Hematopoietic multipotent progenitor cell treated with erythropoietin and hydrocortisone succinate and interleukin-3 and kit ligand, for 4 days (in vitro differentiated cells): ENCODE measurements around the gene SYNJ2.

ENCODE experiments used
- DNase-seq: peaks from one replicate; pipeline ENCODE4 v3.0.0-alpha.2; 2015

The SYNJ2 gene

DNA sequence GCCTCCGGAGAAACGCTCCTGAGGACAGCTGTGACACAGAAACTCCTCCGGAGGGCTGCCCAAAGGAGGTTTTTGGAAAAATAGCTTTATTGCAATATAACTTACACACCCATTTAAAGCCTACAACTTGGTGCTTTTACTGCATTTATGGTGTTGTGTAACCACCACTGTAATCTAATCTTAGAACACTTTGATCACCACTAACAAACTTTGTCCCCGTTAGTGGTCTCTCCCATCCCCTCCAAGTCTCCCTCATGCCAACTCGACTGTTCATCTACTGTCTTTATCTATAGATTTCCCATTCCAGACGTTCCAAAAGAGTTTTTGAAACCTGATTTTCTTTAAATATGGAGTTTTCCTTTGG is 62.8 kb downstream of the SYNJ2 start:
- DNase-seq = no peak

DNA sequence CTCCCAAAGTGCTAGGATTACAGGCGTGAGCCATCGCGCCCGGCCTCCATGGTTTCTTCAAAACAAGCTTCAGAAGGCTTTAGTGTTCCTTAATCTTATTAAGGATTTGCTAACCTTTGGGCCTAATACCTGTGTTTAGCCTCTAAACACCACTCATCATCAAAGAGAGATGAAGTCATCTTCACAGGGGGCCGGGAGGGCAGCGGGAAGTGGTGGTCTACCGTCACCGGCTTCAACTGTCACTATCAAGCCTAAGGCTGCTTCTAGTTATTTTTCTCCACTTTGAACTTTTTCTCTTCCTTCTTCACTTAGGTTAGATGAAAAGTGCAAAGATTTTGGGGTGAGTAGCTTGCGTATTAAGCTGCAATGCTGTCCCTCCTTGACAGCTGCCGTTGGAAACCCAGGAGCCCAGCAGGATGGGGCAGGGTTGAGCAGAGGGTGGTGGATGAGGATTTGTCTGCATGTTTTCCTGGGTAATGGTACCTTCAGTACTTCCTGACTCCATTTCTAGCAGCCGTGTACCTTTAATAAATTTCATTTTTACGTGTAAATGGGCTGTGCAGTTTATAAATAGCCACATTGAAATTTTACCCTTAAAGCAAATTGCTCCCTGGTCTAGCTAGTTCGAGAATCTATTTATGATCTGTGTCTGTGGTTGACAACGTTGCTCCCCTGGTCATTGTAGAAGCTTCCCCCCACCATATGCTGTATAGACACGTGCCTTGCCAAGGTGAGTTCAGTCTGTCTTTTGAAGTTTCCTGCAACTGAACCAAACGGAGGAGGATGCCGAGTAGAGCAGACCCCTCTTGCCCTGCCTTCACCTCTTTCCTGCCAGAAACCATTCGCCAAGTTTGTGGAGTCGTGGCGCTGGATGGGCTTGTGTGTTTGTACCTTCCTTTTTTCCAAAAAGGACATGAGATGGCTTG is 64.8 kb downstream of the SYNJ2 start:
- no peak for DNase-seq

DNA sequence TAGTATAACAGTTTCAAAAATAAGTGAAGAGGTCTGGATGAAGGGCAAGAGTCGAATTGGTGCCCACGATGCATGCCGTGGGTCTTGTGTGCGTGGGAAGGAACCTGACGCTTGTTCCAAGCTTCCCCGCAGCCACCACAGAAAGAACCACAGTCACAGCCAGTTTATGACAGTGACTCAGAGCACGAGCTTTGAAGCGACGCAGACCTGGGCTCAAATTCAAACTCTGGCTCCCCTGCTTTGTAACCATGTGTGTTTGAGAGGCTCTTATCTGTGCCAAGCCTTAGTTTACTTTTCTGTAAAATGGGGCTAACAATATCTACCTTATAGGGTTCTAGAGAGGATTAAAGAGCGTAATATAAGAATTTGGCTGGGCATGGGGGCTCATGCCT is 65.5 kb downstream of the SYNJ2 start:
- no peak for DNase-seq

DNA sequence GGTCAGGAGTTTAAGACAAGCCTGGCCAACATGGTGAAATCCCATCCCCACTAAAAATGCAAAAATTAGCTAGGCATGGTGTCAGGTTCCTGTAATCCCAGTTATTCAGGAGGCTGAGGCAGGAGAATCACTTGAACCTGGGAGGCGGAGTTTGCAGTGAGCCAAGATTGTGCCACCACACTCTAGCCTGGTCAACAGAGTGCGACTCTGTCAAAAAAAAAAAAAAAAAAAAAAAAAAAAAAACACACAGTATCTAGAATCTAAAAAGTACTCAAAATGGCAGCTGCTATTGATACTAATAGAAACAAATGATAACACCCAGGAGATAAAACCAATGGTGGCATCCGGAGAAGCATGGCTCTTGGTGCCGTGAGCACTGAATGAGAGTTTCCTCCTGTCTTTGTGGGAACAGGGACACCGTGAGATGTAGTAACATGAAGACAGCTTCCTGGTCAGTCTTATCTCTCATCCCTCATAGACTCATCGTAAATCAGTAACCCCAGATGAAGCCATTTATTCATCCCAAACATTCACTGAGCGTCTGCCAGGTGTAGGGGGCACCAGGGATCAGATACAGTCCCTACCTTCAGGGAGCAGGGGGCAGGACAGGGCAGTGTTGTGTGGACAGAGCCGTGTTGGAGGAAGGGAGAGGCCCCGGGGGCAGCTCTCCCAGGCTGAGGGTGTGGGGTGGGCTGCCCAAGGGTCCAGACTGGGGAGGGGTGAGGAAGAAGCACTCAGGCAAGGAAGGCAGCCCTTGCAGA is 66.1 kb downstream of the SYNJ2 start:
- DNase-seq = no peak

DNA sequence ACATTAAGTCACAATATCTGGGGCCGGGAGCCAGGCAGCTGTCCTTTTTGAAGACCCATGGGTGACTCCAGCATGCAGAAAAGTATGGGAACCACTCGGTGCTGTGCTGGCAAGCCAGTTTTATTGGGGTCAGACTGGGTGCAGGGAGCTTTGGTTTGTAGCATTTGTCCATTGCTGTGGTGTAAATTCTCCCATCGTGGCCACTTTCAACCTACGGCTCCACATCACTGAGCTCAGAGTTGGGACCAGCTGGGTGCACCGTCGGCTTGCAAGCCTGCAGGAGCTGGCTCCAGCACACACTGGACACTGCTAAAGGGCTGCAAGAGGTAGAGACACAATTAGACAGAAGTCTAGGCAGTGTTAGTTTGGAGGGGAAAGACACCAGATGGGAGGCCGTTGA is 66.9 kb downstream of the SYNJ2 start:
- DNase-seq = no peak

DNA sequence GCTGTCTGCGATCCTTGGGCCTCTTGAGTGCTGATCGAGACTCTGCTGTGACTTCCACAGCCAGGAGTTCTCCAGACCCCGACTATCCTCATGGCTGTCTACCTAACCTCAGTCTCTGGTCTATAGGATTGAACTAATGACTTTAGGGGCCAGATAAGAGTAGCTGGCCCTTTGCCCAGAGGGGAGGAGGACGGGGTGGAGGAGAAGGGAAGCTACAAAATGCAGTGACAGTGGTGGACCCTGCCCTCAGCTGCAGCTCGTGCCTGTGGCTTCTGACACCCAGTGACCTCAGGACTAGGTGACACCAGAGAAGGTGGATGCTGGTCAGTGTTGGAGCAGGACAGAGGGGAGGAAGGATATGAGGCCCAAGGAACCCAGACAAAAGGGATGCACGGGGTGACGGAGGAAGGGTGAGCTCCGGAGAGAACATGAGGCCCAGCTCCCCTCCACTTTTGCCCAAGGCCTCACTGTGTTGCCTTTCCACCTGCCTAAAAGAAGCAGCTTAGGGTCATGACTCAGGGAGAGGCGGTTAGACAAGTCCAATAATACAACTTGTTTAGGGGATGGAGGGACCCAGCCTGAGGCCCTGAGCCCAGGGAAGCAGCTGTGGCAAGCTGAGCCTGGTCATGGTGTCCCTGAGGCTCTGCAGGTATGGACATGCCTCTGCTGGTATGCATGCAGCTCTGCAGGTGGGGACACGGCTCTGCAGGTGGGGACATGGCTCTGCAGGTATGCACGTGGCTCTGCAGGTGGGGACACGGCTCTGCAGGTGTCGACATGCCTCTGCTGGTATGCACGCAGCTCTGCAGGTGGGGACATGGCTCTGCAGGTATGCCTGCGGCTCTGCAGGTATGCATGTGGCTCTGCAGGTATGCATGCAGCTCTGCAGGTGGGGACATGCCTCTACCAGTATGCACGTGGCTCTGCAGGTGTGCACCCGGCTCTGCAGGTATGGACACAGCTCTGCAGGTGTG is 67.7 kb downstream of the SYNJ2 start:
- DNase-seq = peak; percentile 82

DNA sequence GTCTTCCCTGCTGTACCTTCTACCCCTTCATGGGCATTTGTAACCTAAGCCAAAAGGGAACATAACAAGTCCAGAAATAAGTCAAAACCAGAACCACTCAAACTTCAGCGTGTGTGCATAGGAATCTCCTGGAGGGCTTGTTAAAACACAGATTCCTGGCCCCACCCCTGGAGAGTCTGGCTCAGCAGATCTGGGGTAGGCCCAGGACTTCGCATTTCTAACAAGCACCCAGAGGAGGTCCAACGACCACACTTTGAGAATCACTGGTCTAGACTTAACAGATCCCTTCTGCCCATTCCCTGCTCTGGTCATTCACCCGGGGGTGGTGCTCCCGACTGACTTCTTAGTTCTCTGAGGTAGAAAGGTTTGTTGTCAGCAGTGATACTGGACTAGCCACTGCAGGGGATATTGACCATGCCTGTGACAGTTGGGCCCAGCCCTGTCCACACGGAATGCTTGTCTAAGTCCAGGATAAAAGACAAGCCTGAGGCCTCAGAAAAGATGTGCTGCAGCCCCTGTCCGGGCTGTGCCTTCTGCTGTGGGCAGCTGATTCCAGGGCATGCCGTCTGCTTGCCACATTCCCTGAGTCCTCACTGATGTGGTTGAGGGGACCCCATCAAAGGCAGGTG is 68.6 kb downstream of the SYNJ2 start:
- DNase-seq = no peak

DNA sequence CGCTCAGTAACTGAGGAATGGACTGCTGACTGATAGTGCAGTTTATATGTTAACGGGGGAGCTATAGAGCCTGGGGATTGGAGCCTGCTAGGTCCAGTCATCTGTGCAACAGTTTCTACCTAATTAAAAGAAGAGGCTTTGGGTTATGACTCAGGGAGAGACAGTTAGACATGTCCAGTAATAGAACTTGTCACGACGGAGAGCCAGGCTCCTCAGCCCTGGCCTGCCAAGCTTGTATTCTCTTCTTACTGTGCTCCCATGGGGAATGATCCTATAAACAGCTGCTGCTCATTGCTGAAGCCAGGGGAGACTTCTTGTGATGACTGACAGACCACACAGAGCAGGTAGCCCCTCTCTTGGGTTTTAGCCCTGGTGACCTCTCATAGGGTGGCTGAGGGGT is 69.3 kb downstream of the SYNJ2 start:
- DNase-seq = no peak

DNA sequence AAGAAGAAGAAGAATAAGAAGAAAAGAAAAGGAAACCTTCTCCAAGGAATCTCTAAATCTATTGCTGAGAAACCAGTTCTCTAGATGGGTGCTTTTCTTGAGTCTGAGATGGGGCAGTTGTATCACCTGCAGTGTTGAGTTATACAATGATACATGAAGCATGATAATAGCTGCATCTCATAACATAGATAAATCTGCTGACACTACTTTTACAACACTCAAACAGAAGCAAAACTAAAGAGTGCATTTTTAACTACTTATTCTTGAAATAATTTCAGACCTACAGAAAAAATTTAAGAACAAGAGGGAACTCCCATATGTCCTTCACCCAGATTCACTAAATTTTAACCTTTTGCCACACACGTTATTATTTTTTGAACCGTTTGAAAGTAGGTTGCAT is 70.3 kb downstream of the SYNJ2 start:
- DNase-seq = no peak

DNA sequence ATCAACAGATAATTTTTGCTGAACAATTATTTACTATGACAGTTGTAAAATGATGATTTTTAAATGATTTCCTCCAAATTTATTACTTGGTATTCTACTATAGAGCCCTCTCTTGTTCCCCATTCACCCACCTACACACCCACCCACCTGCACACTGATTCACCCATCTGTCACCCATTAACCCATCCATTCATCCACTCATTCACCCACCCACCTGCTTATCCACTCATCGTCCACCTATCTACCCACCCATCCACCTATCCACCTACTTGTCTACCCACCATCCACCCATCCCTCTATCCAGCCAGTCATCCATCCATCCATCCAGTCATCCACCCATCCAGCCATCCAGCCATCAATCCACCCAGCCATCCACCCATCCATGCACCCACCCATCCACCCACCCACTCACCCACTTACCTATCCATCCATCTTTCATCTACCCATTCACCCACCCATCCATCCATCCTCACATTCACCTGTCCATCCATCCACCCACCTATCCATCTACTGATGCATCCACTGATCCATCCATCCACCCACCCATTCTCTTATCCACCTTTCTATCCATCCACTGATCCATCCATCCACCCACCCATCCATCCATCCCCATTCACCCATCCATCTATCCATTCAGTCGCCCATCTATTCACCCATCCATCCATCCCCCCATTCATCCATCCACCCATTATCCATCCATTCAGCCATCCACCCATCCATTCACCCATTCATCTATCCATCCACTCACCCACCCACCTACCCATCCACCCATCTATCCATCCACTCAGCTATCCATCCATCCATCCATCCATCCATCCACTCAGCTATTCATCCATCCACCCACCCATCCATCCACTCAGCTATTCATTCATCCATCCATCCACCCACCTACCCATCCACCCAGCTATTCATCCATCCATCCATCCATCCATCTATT is 72.0 kb downstream of the SYNJ2 start:
- DNase-seq = no peak

DNA sequence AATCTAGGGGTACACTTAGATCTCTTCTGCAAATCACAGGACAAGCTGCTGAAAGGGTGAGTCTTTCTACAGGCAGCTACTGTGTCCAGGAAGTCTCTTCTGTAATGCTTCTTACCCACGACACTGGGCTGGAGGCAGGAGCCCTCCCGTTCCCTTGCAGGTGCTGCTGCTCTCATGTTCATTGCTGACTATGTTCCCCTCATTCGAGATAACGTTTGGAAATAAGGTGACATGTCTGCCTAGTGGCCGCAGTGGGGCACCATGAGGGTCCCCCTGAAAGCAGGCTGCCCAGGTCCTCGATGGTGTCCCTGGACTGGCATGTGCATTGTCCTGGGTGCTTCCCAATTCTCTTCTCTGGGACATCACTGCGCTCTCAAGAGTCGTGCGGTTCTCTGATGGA is 74.7 kb downstream of the SYNJ2 start:
- DNase-seq = no peak

DNA sequence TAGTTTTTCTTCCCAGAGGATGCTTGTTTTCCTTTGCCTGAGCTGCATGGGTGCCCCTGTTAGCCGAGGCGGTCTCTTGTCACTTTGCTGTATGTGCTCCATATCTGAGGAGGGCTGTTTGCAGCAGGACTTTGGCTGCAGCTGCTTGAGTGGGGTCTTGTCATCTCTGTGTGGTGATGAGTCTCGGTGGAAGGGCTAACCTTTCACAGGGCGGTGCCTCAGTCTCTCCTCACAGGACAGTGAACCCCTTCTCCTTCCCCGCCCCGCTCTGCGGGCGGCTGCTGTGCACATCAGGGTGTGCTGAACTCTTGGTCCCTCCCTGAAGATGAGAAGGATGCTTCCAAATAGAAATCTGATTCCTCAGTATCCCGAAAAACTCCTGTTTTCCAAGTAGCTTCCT is 75.1 kb downstream of the SYNJ2 start:
- no peak for DNase-seq

DNA sequence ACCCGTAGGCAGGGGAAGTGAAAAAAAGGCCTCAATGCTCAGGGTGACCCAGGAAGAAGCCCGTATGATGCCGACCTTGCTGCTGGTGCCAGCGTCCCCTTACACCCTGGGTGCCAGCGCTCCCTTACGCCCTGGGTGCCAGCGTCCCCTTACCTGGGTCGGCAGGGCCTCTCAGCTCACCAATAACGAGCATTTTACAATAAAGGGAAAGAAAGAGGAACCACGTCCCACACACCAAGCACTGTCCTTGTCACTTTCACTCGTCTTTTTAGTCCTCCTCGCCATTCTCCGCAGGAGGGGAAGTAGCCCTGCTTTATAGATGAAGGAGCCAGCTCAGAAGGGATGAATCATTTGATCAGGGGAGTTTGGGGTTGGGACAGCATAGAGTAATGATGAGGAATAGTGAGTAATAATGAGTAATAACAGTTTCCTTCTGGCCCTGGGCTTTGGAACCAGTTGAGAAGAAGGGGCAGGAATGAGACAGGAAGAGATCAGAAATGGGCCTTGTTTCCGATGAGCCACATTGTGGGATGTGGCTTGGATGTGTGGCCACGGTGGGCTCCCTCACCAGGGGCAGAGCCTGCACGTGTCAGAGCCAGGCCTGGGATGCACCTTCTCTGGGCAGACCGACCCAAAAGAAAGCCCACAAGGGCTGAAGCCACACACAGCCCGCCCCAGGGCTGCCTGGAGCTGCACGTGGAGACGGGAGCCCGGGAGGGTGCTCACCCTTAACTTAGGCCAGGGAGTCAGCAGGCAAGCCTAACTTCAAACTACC is 75.7 kb downstream of the SYNJ2 start:
- no peak for DNase-seq

DNA sequence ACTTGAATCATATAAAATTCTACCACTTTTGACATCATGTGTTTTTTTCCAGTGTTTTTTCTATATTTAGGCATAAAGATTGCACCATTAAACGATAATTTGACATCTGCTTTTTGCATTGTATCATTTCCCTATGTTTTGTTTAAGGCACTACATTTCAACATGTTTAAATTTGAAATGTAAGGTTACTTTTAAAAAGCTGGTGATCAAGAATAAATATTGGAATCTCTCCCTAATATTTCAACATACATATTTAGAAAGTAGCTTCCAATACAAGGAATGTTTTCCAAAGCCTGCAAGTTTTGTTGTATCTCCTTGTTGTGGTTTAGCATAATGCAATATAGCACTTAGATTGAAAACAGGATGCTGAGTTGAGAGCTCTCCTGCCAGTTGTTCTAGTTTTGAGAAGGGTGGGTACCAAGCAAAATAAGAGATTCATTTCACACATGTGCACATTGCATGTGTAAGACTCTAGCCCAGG is 76.5 kb downstream of the SYNJ2 start:
- no peak for DNase-seq

DNA sequence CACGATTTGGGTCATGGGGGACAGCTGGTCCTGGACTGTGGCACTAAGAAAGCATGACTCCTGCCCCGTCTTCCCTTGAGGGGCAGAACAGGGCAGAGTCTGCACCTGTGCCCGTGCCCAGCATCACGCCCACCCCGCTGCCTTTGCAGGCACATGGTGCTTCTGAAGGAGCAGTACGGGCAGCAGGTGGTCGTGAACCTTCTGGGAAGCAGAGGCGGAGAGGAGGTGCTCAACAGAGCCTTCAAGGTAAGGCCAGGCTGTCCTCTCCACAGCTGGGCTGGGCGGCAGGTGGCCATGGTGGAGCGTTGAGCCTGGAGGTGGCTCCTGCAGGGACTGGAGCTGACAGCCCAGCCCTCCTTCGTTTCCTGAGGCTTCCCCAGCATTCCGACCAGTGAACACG is 77.4 kb downstream of the SYNJ2 start:
- no peak for DNase-seq

DNA sequence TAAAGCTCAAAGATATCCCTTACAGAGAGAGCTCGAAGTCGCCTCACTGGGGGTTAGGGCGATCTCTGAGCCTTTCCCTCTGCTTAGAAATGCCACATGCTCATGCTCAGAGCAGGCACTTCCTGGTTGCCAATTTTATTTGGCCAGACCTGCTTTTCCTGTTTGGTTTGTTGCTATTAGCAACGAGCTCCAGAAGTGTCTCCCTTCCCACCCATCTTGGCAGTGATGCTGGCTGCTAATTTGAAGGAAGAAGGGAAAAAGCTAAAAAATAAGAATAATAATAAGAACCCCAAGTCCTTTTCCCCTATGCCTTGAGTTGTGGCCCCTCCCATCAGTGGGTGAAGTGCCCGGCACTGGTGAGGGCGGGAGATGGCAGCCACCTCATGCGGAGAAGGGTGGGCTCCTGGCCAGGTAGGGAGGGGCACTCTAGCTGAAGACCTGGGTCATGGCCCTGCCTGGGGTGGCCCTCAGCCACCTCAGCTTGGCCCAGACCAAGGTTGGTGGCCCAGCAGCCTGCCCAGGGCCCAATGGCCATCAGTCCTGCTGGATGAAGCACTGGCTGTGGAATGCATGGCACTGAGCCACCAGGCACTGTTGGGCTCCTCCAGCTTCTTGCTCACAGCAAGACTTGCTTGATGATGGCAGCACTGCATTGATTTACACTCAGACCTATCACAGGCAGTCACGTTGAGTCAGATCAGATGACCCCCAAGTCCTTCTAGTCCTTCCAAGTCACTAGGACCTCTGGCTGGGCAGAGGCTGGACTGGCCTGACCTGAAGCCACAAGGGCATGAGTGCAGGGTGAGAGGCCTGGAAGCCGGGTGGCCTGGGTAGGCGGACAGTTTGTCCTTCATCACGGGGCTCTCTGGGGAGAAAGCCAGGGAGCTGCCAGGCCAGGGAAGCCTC is 79.0 kb downstream of the SYNJ2 start:
- DNase-seq = peak; percentile 55

DNA sequence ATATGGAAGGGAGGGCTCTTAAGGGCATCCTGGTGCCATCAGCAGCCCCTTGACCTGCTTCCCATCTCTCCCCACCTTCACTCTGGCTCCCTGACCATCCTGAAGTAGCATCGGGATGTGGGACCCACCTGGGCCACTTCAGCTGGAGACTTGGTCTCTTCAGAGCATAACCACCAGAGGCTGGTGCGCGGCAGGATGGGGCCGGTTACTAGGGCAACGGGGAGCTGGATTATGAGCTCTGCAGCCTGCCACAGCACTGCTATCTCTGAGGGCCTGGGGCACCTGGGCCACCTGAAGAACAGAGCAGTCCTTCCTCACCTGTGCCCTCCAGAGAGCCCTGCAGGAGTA is 79.7 kb downstream of the SYNJ2 start:
- no peak for DNase-seq

DNA sequence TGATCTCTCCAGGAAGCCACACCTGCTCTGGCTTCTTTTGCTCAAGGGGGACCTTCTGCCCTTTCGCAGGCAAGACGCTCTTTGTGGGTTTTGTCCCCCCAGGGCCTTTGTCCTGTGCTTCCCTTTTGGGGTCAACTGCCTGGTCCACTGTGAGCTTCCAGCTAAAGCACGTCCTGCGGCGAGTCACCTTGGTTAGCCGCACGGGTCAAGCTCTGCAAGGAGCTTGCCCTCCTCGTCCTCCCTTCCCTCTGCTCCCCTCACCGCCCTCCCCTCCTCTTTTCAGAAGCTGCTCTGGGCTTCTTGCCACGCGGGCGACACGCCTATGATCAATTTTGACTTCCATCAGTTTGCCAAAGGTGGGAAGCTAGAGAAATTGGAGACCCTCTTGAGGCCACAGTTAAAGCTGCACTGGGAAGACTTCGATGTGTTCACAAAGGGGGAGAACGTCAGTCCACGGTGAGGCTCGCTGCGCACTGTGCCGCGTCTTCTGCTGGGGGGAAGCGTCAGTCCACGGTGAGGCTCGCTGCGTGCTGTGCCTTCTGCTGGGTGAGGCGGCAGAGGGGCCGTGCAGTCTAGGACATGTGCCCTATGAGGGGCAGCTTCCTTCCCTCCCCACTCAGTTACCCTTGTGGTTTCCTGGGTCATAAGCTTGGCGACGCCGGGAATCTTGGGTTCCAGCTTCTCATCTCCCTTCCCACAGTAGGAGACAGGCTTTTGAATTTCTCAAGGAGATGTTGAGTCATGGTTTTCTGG is 80.2 kb downstream of the SYNJ2 start:
- DNase-seq = no peak

DNA sequence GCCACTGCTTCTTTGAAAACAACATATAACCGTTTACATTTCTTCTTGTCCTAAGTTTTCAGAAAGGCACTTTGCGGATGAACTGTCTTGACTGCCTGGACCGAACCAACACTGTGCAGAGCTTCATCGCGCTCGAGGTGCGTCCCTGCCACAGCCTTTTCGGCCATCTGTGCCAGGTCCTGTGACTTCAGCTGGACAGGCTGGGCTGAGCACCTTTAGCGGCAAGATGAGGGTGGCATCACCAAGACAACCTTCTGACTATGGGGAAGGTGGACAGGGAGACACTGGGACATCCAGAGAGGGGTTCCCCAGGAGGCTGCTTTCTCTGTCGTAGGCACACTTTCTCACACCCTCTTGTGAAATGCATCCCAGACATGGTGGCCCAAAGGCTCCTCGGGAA is 82.1 kb downstream of the SYNJ2 start:
- no peak for DNase-seq
